Prostate gland (tissue), 2 donors: ENCODE data around the gene MPZL3.

Experiments
- POLR2A ChIP-seq: fragments of 450-650 bp; IDR thresholded peaks from one replicate; pipeline ENCODE4 v1.6.1; 2016; ENCODE audit warnings: antibody characterized with exemption, mild to moderate bottlenecking
- TF ChIP-seq, protein P1 (sequence below), 4 experiments: fragments of 200-600 bp in 2 of 4; fragments of 450-650 bp in 2 of 4; sonication (generic) in 2 of 4; IDR thresholded peaks; 1 replicate in 3 of 4; 2 replicates in 1 of 4; pipeline ENCODE4 v1.5.1; 2016 to 2019; ENCODE audit warnings: antibody characterized with exemption in 4 of 4, mild to moderate bottlenecking in 2 of 4, moderate library complexity in 2 of 4

GRCh38 chr11:118264569-118265465 is 12.7 kb upstream of the MPZL3 start:
- TF ChIP-seq, protein P1, sequence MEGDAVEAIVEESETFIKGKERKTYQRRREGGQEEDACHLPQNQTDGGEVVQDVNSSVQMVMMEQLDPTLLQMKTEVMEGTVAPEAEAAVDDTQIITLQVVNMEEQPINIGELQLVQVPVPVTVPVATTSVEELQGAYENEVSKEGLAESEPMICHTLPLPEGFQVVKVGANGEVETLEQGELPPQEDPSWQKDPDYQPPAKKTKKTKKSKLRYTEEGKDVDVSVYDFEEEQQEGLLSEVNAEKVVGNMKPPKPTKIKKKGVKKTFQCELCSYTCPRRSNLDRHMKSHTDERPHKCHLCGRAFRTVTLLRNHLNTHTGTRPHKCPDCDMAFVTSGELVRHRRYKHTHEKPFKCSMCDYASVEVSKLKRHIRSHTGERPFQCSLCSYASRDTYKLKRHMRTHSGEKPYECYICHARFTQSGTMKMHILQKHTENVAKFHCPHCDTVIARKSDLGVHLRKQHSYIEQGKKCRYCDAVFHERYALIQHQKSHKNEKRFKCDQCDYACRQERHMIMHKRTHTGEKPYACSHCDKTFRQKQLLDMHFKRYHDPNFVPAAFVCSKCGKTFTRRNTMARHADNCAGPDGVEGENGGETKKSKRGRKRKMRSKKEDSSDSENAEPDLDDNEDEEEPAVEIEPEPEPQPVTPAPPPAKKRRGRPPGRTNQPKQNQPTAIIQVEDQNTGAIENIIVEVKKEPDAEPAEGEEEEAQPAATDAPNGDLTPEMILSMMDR (IDR thresholded peaks at IDR 0.05): no peak
- TF ChIP-seq POLR2A: peak; percentile 58
